NCI-H2081 (cell line): ENCODE results near the gene MYO3B.
A peak's percentile ranks its signal among the peaks of the same experiment; 100 is the strongest.
"Not testable (repeated sequence)": the region's sequence is repeated elsewhere in the genome, so short reads cannot be mapped to it uniquely, and the experiment has no call there.

ENCODE experiments used
- DNase-seq, 2 experiments: peaks; one replicate each; lab custom pipeline; 2025; lab: John Stamatoyannopoulos, UW

MYO3B gene

GRCh38 chr2:170339750-170340692, 162.1 kb downstream of the MYO3B start:
- no peak for DNase-seq

- DNase-seq, result no peak
Measured at GRCh38 chr2:170340693-170341068, 162.7 kb downstream of the MYO3B start.

- DNase-seq, result peak; percentile 51 to 80
Measured at GRCh38 chr2:170341684-170342623, 164.0 kb downstream of the MYO3B start.

DNA sequence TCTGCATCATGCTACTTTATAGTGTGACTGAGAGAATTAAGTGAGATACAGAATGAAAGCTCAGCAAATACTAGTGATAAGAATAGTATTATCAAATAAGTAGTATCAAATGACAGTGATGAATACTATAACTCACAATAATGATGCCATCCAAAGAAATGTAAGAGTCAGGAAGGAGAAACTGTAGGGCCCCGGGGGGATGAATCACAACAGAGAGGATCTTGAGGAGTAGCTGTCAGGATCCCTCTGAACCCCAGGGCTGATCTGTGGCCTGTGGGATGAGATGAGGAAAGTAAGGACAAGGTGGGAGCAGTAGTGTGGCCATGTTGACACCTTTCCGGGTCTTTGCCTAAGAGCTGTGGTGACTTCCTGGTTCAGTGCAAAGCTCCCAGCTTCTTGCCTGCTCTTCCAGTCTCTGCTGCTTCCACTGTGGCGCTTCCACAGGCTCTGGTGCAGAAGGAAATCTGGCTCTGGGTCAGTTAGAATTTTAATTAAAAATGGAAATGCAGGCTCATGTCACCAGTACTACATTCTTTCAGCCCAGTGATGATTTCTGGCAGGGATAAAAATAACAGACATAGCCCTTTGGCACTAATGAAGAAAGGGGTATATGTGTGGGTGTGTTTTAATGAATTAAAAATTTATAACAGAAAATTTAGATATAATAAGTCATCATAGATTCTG, 166.9 kb downstream of the MYO3B start:
- no peak for DNase-seq

DNA sequence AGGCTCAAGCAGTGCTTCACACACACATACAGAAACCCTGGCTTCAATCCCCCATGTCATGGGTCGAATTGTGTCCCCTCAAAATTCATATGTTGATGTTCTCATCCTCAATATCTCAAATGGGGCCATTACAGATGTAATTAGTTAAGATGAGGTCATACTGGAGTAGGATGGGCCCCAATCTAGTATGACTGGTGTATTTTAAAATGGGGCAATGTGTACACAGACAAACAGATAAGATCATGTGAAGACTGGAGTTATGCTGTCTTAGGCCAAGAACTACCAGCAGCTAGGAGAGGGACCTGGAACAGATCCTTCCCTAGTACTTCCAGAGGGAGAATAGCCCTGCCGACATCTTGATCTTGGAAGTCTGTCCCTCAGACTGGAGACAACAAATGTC, 167.7 kb downstream of the MYO3B start:
- no peak for DNase-seq

DNA sequence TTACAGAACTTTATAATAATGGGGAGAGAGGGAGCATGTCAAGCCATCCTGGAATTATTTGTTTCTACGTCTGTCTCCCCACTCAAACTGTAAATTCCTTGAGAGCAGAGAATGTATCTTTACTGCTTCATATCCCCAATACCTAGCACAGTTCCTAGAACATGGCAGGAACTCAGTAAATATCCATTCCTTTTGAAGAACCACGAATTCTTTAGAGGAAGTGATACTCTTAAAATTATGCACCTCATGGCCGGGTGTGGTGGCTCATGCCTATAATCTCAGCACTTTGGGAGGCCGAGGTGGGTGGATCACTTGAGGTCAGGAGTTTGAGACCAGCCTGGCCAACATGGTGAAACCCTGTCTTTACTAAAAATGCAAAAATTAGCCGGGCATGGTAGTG, 171.3 kb downstream of the MYO3B start:
- DNase-seq, result not testable (repeated sequence)

- DNase-seq, result no peak
Measured at GRCh38 chr2:170350929-170351826, 173.2 kb downstream of the MYO3B start.

- DNase-seq, result no peak
Measured at GRCh38 chr2:170353723-170354122, 175.8 kb downstream of the MYO3B start.

- DNase-seq, result peak; percentile 55 to 76
Measured at GRCh38 chr2:170354388-170354787, 176.4 kb downstream of the MYO3B start.

GRCh38 chr2:170354855-170355780, 177.2 kb downstream of the MYO3B start:
- DNase-seq, result peak; percentile 75 to 93

GRCh38 chr2:170359466-170359865, 181.5 kb downstream of the MYO3B start:
- DNase-seq, result no peak

- no peak for DNase-seq
Measured at GRCh38 chr2:170360546-170361089, 182.7 kb downstream of the MYO3B start.

- DNase-seq, result peak; percentile 28 to 48
Measured at GRCh38 chr2:170361090-170361936, 183.4 kb downstream of the MYO3B start.

- no peak for DNase-seq
Measured at GRCh38 chr2:170362313-170362870, 184.4 kb downstream of the MYO3B start.

- peak in 1 of 2 experiments; percentile 4 for DNase-seq
Measured at GRCh38 chr2:170362871-170363631, 185.1 kb downstream of the MYO3B start.

DNA sequence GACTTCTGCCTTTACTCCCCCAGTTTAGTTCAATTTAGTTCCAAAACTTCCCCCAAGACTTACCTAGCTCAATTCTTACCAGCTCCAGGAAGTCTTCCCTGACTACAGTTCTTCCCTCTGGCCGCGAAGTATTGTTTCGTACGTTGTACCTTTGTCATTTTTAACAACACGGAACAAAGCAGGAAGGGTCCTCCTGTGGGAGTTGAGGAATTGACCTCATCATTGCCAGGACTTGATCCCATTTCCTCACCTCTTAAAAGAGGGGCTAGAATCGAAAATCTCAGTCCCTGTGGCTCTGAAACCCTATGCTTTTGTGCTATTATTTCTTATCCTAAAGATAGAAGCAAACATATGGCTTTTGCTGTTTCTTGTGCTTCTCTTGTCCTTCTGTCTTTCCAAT, 187.1 kb downstream of the MYO3B start:
- DNase-seq, result no peak

DNA sequence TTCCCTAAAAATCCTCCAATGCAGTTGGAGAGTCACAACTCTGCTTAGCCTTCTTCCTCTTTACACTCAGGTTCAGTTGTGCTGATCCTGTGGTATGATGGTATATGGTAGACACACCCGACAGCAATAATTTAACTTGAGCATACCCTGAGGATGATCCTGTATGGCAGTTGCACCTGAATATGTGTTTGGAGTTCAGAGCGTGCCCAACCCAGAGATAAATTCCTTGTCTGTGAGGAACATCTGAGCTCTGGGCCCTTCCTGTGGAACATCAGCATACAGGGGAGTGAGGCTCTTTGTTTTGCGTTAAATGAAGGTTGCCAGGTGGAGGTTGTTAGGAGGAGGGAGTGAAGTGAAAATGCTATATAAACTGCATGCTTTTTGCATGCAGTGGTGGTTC, 187.7 kb downstream of the MYO3B start:
- DNase-seq, result no peak

- DNase-seq, result no peak
Measured at GRCh38 chr2:170368370-170368769, 190.4 kb downstream of the MYO3B start.
